ENCODE results near the gene MDN1.
"Not testable (repeated sequence)": the region's sequence is repeated elsewhere in the genome, so short reads cannot be mapped to it uniquely, and the experiment has no call there.

Gene MDN1

DNA sequence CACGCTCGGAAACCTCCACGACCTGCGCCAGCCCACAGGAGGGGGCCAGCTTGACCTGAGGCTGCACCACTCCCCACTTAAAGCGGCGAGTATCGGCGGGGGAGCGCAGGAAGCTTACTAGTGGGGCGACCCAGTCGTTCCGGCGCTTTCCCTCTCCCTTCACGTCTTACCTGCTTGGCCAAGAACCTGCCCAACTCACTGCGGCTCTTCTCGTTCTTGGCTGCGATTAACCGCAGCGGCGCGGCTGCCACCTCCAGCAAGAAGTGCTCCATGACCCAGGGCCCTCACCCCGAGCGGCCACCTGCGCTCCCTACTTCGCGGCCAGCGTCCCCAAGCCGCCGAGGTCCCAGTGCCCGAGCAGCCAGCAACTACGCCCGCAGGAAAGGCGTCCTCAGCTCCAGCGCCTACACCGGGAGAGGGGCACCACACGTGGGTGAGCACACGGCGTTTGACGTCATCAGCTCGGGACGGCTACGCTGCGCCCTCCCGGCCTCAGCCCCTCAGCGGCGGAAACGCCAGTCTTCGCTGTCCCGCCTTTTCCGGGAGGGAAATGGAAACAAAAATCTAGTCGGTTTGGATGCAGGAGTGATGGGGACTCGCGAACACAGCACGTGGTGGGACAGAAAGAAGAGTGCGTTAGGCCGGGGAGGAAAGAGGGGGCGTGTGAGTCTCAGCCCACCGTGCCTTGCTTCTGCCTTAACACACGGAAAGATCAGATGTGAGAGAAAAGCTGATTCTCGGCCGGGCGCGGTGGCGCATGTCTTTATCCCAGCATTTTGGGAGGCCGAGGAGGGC lies at the start of gene MDN1:
Gene MDN1 (minus strand): TSS at position 459 of the 795 bp plus-strand sequence. CDS start 187 bp downstream, at position 272.
- DNase-seq = peak; percentile 83

GRCh38 chr6:89866024-89866678 lies 46.6 kb upstream of the MDN1 start:
- DNase-seq = no peak

GRCh38 chr6:89862698-89863097 lies 43.1 kb upstream of the MDN1 start:
- peak; percentile 2 for DNase-seq

DNA sequence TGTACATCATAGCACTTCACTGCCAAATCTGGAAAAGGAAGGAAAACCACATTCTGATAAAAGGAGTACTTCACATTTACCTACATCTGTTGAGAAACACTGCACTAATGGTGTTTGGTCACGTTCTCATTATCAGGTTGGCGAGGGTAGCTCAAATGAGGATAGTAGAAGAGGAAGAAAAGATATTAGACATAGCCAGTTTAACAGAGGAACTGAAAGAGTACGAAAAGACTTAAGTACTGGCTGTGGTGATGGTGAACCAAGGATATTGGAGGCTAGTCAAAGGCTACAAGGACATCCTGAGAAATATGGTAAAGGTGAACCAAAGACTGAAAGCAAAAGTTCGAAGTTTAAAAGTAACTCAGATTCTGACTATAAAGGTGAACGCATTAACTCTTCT lies 42.7 kb upstream of the MDN1 start:
- DNase-seq = no peak

- DNase-seq = no peak
These were observed 40.1 kb upstream of the MDN1 start for GRCh38 chr6:89859744-89860143.

DNA sequence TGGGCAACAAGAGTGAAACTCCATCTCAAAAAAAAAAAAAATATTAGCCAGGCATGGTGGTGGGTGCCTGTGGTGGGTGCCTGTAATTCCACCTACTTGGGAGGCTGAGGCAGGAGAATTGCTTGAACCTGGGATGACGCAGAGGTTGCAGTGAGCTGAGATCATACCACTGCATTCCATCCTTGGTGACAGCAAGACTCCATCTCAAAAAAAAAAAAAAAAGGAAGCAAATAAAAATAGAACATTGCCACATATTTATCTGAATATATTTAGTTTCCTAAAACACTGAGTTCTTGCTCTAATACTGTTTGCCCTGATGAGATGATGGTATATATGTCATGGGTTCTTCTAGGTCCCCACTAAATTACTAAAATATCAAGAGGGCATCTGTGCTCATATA lies 38.4 kb upstream of the MDN1 start:
- DNase-seq = no peak

DNA sequence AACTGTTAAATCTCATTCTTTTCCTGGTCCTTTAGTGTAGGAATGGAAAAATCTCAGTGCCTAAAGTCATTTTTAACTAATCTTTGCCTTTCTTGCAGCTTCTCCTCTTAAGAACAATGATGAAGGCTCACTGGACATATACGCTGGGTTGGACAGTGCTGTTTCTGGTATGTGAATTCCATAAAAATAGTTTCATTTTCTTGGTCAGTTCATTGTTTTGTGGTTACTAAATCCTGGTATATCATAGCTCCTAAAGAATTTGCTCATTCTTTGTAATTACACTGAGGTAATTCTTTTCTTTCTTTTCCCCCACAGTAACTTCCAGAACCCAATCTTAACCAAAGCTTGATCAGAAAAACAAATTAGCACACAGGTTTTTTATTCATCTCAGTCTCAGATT lies 33.5 kb upstream of the MDN1 start:
- DNase-seq = no peak

GRCh38 chr6:89847513-89847912 lies 27.9 kb upstream of the MDN1 start:
- not testable (repeated sequence) for DNase-seq

- DNase-seq = no peak
These were observed 23.5 kb upstream of the MDN1 start for GRCh38 chr6:89843070-89843469.

DNA sequence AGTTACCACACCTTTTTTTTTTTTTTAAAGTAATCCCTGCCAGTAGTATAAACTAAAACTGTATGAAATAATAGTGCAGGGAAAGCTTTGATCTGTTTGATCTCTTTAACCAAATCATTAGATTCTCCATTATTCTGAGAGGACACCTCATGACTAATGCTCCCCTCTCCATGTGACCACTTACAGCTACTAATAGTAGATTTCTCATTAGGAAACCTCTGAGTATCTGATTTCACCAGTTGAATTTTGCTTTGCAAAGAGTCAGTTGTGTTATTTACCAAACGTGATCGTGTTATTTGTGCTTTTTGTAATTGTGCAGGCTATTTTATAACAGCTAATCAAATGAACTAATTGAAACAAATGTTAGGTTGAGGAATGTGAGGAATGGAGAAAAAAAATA lies 22.6 kb upstream of the MDN1 start:
- no peak for DNase-seq

DNA sequence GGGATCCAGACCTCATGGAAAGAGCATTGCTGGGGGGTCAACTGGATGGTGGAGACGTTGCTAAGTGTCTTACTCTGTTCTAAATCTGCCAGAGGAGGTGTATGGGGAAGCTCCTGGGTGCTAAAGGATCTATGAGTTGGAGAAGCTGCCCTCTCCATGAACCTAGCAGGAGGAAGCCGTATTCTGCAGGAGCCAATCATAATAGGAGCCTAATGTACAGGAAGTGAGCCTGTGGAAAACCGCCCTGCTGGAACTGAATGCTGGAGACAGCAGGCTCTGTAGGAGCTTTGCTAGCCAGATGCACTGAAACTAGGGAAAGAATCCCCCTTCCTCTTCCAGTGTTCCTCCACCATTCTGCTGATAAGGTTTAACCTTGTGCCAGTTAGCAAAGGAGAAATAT lies 20.9 kb upstream of the MDN1 start:
- no peak for DNase-seq

- DNase-seq = no peak
These were observed 17.1 kb upstream of the MDN1 start for GRCh38 chr6:89836639-89837222.

DNA sequence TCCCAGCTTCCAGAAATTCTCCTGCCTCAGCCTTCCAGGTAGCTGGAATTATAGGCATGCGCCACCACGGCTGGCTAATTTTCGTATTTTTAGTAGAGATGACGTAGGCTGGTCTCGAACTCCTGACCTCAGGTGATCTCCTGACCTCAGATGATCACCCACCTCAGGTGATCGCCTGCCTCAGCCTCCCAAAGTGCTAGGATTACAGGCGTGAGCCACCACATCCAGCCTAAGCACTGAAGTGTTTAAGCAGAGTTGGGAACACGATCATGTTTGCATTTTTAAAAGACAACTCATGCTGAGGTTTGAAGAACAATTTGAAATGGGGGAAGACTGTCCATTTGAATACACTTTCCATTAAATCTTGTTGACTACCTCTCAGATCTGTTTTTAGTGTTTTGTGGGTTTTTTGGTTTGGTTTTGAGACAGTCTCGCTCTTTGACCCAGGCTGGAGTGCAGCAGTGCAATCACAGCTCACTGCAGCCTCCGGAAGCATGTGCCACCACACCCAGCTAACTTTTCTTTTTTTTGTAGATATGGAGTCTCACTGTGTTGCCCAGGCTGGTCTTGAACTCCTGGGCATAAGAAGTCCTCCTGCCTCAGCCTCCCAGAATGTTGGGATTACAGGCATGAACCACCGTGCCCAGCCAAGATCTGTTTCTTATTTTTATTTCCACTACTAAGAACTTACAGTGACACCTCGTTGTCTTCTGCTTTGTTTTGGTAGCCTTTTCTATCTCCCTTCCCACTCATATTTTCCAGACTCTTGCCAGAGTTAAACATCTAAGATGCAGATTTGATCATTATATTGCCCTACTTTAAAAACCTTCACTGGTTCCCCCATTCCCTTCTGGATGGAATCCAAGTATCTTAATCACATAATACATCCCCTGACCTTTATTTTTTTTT lies 15.5 kb upstream of the MDN1 start:
- DNase-seq = no peak

DNA sequence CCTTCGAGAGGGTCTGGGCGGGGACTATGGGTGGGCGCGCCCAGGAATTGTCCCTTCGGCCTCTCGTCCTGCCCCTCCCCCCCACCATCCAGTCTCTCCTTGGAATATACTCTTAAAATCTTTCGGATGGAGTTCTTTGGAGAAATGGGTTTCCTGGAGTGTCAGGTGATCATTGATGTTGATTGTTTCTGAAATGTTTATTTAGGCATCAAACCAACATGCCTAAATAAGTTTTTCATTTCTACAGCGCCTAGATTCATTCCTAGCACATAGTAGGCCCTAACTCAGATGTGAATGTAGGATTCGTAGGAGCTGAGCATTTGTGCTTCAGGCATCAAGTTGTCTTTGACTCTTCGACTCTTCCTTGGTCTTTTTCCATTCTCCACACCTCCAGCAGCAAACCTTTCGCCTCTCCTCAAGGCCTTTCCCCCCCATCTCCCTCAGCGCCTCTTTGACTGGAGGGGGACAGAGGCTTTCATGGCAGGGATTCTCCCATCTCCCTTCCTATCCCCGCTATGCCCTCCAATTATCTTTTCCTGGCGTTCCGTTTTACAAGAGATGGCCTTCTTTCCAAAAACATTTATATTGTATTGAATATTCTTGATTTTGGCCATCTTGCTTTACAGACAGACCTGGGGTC lies 10.7 kb upstream of the MDN1 start:
- no peak for DNase-seq

GRCh38 chr6:89829472-89830169 lies 10.0 kb upstream of the MDN1 start, which contains the start of gene CASP8AP2:
Gene CASP8AP2 (plus strand): TSS chr6:89829880.
- peak; percentile 99 for DNase-seq

DNA sequence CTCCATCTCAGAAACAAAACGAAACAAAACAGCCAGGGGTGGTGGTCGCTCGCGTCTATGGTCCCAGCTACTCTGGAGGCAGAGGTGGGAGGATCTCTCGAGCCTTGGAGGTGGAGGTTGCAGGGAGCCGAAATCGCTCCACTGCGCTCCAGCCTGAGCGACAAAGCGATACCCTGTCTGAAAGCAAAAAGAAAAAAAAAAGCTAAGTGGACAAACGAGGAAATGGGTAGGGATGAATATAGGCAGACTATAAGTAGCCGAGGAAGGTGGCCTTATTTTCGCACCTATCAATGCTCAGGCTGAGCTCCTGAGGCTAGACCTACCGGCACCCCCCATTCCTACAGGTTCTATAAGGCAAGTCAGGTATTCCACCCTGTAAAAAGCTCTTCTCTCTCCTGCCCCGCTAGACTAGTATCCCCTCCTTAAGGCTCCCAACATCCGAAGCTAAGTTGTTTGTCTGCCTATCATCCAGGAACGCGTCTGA lies 9.4 kb upstream of the MDN1 start:
- peak; percentile 48 for DNase-seq

DNA sequence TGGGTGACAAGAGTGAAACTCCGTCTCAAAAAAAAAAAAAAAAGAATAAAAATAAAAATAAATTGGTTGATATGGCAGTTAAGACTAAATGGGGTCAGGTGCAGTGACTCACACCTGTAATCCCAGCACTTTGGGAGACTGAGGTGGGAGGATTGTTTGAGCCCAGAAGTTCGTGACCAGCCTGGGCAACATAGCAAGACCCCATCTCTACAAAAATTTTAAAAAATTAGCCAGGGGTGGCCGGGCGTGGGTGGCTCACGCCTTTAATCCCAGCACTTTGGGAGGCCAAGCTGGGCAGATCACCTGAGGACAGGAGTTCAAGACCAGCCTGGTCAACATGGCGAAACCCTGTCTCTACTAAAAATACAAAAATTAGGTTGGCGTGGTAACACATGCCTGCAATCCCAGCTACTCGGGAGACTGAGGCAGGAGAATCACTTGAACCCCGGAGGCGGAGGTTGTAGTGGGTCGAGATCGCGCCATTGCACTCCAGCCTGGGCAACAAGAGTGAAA lies 8.9 kb upstream of the MDN1 start:
- not testable (repeated sequence) for DNase-seq

DNA sequence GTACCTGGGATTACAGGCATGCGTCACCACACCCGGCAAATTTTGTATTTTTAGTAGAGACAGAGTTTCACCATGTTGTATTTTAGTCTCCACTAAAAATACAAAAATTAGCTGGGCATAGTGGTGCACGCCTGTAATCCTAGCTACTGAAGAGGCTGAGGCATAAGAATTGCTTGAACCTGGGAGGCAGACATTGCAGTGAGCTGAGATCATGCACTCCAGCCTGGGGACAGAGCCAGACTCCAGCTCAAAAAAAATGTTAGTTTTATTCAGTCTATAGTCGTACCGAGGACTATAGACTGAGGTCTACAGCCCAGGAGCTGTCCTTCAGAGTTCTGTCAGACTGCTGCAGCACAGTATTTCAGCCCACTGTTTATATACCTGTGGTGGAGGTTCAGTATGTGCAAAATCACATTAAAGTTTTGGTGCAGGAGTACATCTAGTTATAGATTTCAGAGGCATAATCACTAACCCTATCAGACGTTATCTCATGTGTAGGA lies 6.5 kb upstream of the MDN1 start:
- DNase-seq = no peak

GRCh38 chr6:89818977-89819335 lies 638 bp downstream of the MDN1 start:
- peak; percentile 23 for DNase-seq

- no peak for DNase-seq
These were observed 2.1 kb downstream of the MDN1 start for GRCh38 chr6:89817481-89817880.

DNA sequence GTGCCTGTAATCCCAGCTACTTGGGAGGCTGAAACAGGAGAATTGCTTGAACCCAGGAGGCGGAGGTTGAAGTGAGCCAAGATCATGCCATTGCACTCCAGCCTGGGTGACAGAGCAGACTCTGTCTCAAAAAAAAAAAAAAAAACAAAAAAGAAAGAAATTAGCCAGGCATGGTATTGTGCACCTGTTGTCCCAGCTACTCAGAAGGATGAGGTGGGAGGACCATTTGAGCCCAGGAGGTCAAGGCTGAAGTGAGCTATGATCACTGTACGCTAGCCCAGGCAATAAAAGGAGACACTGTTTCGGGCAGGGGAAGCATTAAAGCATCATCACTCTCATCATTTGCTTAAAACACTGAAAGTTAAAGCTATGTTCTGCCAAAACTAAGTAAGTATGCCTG lies 6.2 kb downstream of the MDN1 start:
- DNase-seq = not testable (repeated sequence)
